GM12878 (cell line): ENCODE results near the gene ANKRD65. TPM values are rescaled to one million over a fixed set of nuclear protein-coding genes. Genes with fewer than 3 reads are reported as not detected.

Experiments
- ATAC-seq: fragments of 200-7000 bp; cut with Tn5 transposase; 3 replicates; pipeline ENCODE4 v1.9.1; 2020; ENCODE audit warnings: mild to moderate bottlenecking, moderate library complexity
- BruUV-seq: library from RNA; stranded (reverse); fragments of 400-500 nt; replicated peaks from 2 replicates; lab custom pipeline; 2021; lab: Mats Ljungman, UMichigan
- CTCF ChIA-PET: fragments of 300-600 bp; sonication (Branson Sonifier 250); formaldehyde crosslinking; extraction: SDS; loops from one replicate; lab custom pipeline; 2021; ENCODE audit warnings: inconsistent platforms; lab: Yijun Ruan, JAX
- POLR2A ChIA-PET: fragments of 350-600 bp; formaldehyde crosslinking; extraction: SDS; loops from one replicate; lab custom pipeline; 2021; ENCODE audit warnings: inconsistent platforms; lab: Charles Lee
- RAD21 ChIA-PET: fragments of 300-600 bp; sonication (Branson Sonifier 250); formaldehyde crosslinking; loops from one replicate; lab custom pipeline; 2023; ENCODE audit warnings: antibody characterized with exemption; ENCODE audit not compliant: unreplicated experiment; lab: Charles Lee
- SMC1A ChIA-PET: fragments of 300-600 bp; sonication (Branson Sonifier 250); formaldehyde crosslinking; loops from one replicate; lab custom pipeline; 2023; ENCODE audit not compliant: unreplicated experiment, uncharacterized antibody; lab: Charles Lee
- DNase-seq: peaks from one replicate; pipeline ENCODE4 v3.0.0-alpha.2; 2011; ENCODE audit warnings: low read depth, low spot score
- FAIRE-seq: peaks from 3 replicates; lab custom pipeline; 2011; peaks lifted over from hg19 to GRCh38; lab: Jason Lieb, UNC
- H2AFZ ChIP-seq: 2 replicates; pipeline ENCODE4 v1.6.0; 2011; ENCODE audit warnings: low read depth, low read length, control low read depth; ENCODE audit not compliant: control insufficient read depth
- H3K27ac ChIP-seq: 2 replicates; pipeline ENCODE4 v1.5.1; 2011; ENCODE audit warnings: control low read depth; ENCODE audit not compliant: control insufficient read depth, insufficient read depth
- H3K27me3 ChIP-seq, 2 experiments: replicated peaks in 1 of 2; 2 replicates each; pipeline versions ENCODE4 v1.6.0 to v1.6.1; 2011; ENCODE audit warnings: low read length in 1 of 2; ENCODE audit not compliant: control insufficient read depth in 2 of 2, insufficient read depth in 2 of 2
- H3K36me3 ChIP-seq, 2 experiments: 2 replicates each; pipeline ENCODE4 v1.5.1; 2011; ENCODE audit warnings: low read length in 1 of 2; ENCODE audit not compliant: control insufficient read depth in 2 of 2, insufficient read depth in 2 of 2
- H3K4me1 ChIP-seq: 2 replicates; pipeline ENCODE4 v1.6.1; 2011; ENCODE audit warnings: mild to moderate bottlenecking, low read length, moderate library complexity, mixed read lengths; ENCODE audit not compliant: control insufficient read depth, insufficient read depth
- H3K4me2 ChIP-seq: 2 replicates; pipeline ENCODE4 v1.6.0; 2011; ENCODE audit warnings: control low read depth; ENCODE audit not compliant: control insufficient read depth, insufficient read depth
- H3K4me3 ChIP-seq: fragments of 200-600 bp; sonication (generic); 2 replicates; pipeline ENCODE4 v1.5.1; 2016
- H3K79me2 ChIP-seq: 2 replicates; pipeline ENCODE4 v1.6.0; 2011; ENCODE audit warnings: low read length; ENCODE audit not compliant: control insufficient read depth, insufficient read depth
- H3K9ac ChIP-seq: 2 replicates; pipeline ENCODE4 v1.8.0; 2011; ENCODE audit warnings: low read length, control low read depth, mixed read lengths; ENCODE audit not compliant: control insufficient read depth, insufficient read depth
- H3K9me3 ChIP-seq: replicated peaks from 3 replicates; pipeline ENCODE4 v1.5.1; 2011; ENCODE audit warnings: mild to moderate bottlenecking, low read length; ENCODE audit not compliant: control insufficient read depth, insufficient read depth
- H4K20me1 ChIP-seq: 2 replicates; pipeline ENCODE4 v1.6.0; 2011; ENCODE audit not compliant: control insufficient read depth, insufficient read depth
- ASH2L ChIP-seq: fragments of 300-600, 200-600 bp; sonication (generic); IDR thresholded peaks from 2 replicates; pipeline ENCODE4 v1.6.1; 2017; ENCODE audit warnings: low read depth, mild to moderate bottlenecking, borderline replicate concordance
- EGR1 ChIP-seq, 2 experiments: IDR thresholded peaks; 1 replicate in 1 of 2; 2 replicates in 1 of 2; pipeline ENCODE4 v1.6.1; 2011 to 2012; ENCODE audit warnings: low read depth in 2 of 2, low read length in 2 of 2, borderline replicate concordance in 1 of 2, mild to moderate bottlenecking in 1 of 2, moderate library complexity in 1 of 2
- MYC ChIP-seq: IDR thresholded peaks from 2 replicates; pipeline ENCODE4 v1.6.1; 2011; ENCODE audit warnings: mild to moderate bottlenecking, low read length, moderate library complexity, inconsistent platforms; ENCODE audit not compliant: insufficient read depth, insufficient replicate concordance, insufficient read length, severe bottlenecking
- RAD21 ChIP-seq: IDR thresholded peaks from 2 replicates; pipeline ENCODE4 v1.6.1; 2011; ENCODE audit warnings: mild to moderate bottlenecking, low read depth, low read length, moderate library complexity; ENCODE audit not compliant: insufficient read depth
- WGBS: methylation state at CpG from one replicate; pipeline ENCODE4 v1.1.6; 2016; ENCODE audit warnings: low lambda C conversion rate; ENCODE audit not compliant: insufficient replicate concordance, insufficient coverage; ENCODE audit errors: missing lambda C conversion rate; 5-methylcytosine and 5-hydroxymethylcytosine counted together
- in situ Hi-C: fragments of 300-500 bp; cut with MboI; formaldehyde crosslinking; loops from 9 replicates; pipeline ENCODE4 v1.14.3; 2018; ENCODE audit warnings: mixed read lengths
- intact Hi-C: fragments of 100-400 bp; cut with micrococcal nuclease; formaldehyde crosslinking; loops from one replicate; pipeline ENCODE4 v1.14.2; 2022; ENCODE audit not compliant: unreplicated experiment
- polyA plus RNA-seq, 11 experiments: library from polyadenylated mRNA; depleted of rRNA in 4 of 11; unstranded in 6 of 11; stranded (reverse) in 5 of 11; fragments of >200 nt; fragmentation: Nextera tagmentation in 4 of 11; fragmentation: Illumina TruSeq in 1 of 11; extraction: Ambion mirVana in 4 of 11; extraction: Trizol in 1 of 11; gene quantifications; 1 replicate in 1 of 11; 2 replicates in 10 of 11; pipeline versions ENCODE4 v1.2.1 to v1.2.3, GENCODE V29; 2011 to 2016; ENCODE audit warnings: inconsistent platforms in 2 of 11, missing spikeins in 2 of 11, low read depth in 1 of 11
- total RNA-seq, 4 experiments: library from RNA; depleted of rRNA in 3 of 4; stranded (reverse); fragments of >200 nt in 3 of 4; fragmentation: Illumina TruSeq in 1 of 4; extraction: Trizol in 1 of 4; gene quantifications; 2 replicates each; pipeline versions ENCODE4 v1.2.1 to v1.2.3, GENCODE V29; 2013 to 2021

ANKRD65 gene
- total and polyA plus RNA-seq, 10 of the 15 experiments (the other 5 are each of a cell fraction or from before 2014, with no cell fraction given), result 0.05 to 2.8 (median 0.37) TPM

- Histone ChIP-seq H3K4me2 (peak overlapping the region; percentile 58; the same call in 1 of the 2 replicates), H3K36me3 (peaks cover 23 to 31% of the 10 kb centered on the region in 2 experiments), H3K79me2 (peaks cover 57% of the 10 kb centered on the region), H3K27ac (peak overlapping the region; percentile 84), H3K9me3 (no peaks in the 10 kb centered on the region)
- RAD21 ChIA-PET, result interaction anchor here (1.0 kb wide), 2 partner anchors 24 to 26 kb away, joined by 3 to 4 read pairs; partner anchors contain the start of gene AURKAIP1
- intact Hi-C loops, result loop anchor here (2.0 kb wide), 2 partner anchors 42 to 50 kb away; partner anchors contain the start of gene DVL1
- FAIRE-seq, result no peak
- TF ChIP-seq EGR1 (IDR thresholded peaks at IDR 0.05; ENCODE audit: borderline replicate concordance in 1 of 2, low read depth in 2 of 2, low read length in 2 of 2) (peak in 1 of 2 experiments; percentile 46; a peak in 2 of 3 replicates), ASH2L (0 out of 2 replicates have a peak, but pooled peaks have one; percentile 31), MYC (no peak), RAD21 (no peak)
- TF ChIP-seq, all 136 proteins: peak for 2
- no peaks in the 10 kb centered on the region; the same call in 1 of the 2 replicates for H4K20me1 ChIP-seq
- ChIA-PET POLR2A (interaction anchor here (0.6 to 2.2 kb wide), 14 partner anchors 9 to 510 kb away, joined by 3 to 17 read pairs (median 4); partner anchors contain the start of genes AURKAIP1 and MRPL20), SMC1A (interaction anchor here (0.8 to 1.4 kb wide), 3 partner anchors 12 to 107 kb away, joined by 3 read pairs; no protein-coding TSS in a partner anchor), CTCF (interaction anchor here (0.8 to 2.7 kb wide), 10 partner anchors 9 to 107 kb away, joined by 3 to 6 read pairs (median 4); no protein-coding TSS in a partner anchor)
- DNase-seq (no peak), ATAC-seq (peak; percentile 1)
- H3K4me1 ChIP-seq, result peaks cover 26% of the 10 kb centered on the region
- H3K4me3 ChIP-seq, result peak overlapping the region; percentile 91
- WGBS, result under 1% methylated on average over 44 of the region's 54 CpGs
- peak overlapping the region; percentile 80 for H3K9ac ChIP-seq
- no TSS peak for BruUV-seq
- peak overlapping the region; percentile 86 for H2AFZ ChIP-seq
- H3K27me3 ChIP-seq, result no peaks in the 10 kb centered on the region
- in situ Hi-C loops, result no loop called here
Measured at GRCh38 chr1:1398677-1399186, 22.3 kb downstream of the ANKRD65 start.
